Measurements from ENCODE around the gene CAB39L. TPM values are rescaled to one million over a fixed set of nuclear protein-coding genes. Genes with fewer than 3 reads are reported as not detected.

CAB39L gene
- total and polyA plus RNA-seq, 9 of the 15 experiments (the other 6 are each of a cell fraction or from before 2014, with no cell fraction given), result 1.1 to 4.2 (median 2.6) TPM

DNA sequence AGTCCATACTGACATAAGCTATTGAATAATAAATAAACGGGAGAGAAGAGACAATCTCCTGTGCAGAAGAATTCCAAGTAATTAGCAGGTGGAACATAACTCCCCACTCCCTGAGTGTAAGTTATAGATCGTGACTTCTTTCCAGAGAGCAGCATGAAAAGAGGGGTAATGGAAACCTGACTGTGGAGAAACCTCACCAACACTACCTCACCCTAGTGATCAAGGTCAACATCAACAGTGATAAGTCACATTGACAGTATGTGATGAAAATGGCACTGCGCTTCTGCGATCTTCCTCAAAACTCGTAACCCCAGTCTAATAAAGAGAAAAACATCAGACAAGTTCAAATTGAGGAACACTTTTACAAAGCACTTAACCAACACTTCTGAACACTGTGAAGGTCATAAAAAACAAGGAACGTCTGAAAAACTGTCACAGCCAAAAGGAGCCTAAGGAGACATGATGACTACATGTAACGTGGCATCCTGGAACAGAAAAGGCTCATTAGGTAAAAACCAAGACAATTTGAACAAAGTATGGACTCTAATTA is 19.8 kb downstream of the CAB39L start:
- no peaks in the 10 kb centered on the region for H4K20me1 ChIP-seq (replicated peaks; ENCODE audit: control insufficient read depth, insufficient read depth, low read length)
- FAIRE-seq (no peak), DNase-seq (ENCODE audit: extremely low read depth in 1 of 4, low spot score in 3 of 4) (no peak), ATAC-seq (no peak)
- H3K4me2 ChIP-seq (ENCODE audit: insufficient read depth, low read length), result no peak overlapping the region
- H3K27ac ChIP-seq (ENCODE audit: extremely low read depth, low read depth, low read length), result no peak overlapping the region
- no peaks in the 10 kb centered on the region for H3K36me3 ChIP-seq (ENCODE audit: control insufficient read depth, insufficient read depth, low read length)
- ChIA-PET CTCF (ENCODE audit: low intra/inter-chr PET ratio) (no interaction called here), POLR2A (no interaction called here)
- H3K9ac ChIP-seq (ENCODE audit: insufficient read depth in 1 of 2, low read depth in 2 of 2, low read length in 2 of 2), result no peak overlapping the region
- no peaks in the 10 kb centered on the region for H3K79me2 ChIP-seq (ENCODE audit: control insufficient read depth, insufficient read depth, low read length)
- H3K27me3 ChIP-seq (ENCODE audit: control insufficient read depth in 2 of 2, insufficient read depth in 2 of 2, low read length in 2 of 2), result no peaks in the 10 kb centered on the region
- H3K9me1 ChIP-seq (ENCODE audit: control insufficient read depth, insufficient read depth, low read length), result no peaks in the 10 kb centered on the region
- 50% methylated on average over 7 of the region's 7 CpGs for WGBS (ENCODE audit: insufficient coverage, low coverage, missing lambda C conversion rate)
- in situ Hi-C loops (cut with MboI), result loop anchor here (10.0 kb wide), 1 partner anchor 191 kb away; no protein-coding TSS in a partner anchor
- no peak overlapping the region for H3K4me3 ChIP-seq
- intact Hi-C loops (cut with micrococcal nuclease), result loop anchor here (5.0 kb wide), 1 partner anchor 122 kb away; no protein-coding TSS in a partner anchor
- H3K4me1 ChIP-seq (replicated peaks in 1 of 2; ENCODE audit: control insufficient read depth in 2 of 2, insufficient read depth in 2 of 2, low read length in 2 of 2), result no peaks in the 10 kb centered on the region
- no peak overlapping the region for H2AFZ ChIP-seq (ENCODE audit: low read depth, low read length)
- BruUV-seq (replicated peaks), result no TSS peak
- H3K9me3 ChIP-seq (replicated peaks; ENCODE audit: control insufficient read depth, insufficient read depth, low read depth, low read length), result no peaks in the 10 kb centered on the region
- TF ChIP-seq RUNX1 (IDR thresholded peaks at IDR 0.05; ENCODE audit: low read depth) (no peak), PHF21A (IDR thresholded peaks at IDR 0.05; ENCODE audit: borderline replicate concordance, low read depth) (no peak), ZNF445 (CRISPR knock-in tag; IDR thresholded peaks at IDR 0.05; ENCODE audit: low read depth) (no peak), KDM1A (IDR thresholded peaks at IDR 0.05) (no peak), ZNF316 (IDR thresholded peaks at IDR 0.05) (no peak), MBD2 (IDR thresholded peaks at IDR 0.05; ENCODE audit: borderline replicate concordance, low read depth) (no peak), ARHGAP35 (IDR thresholded peaks at IDR 0.05; ENCODE audit: partially characterized antibody) (no peak), RFX5 (IDR thresholded peaks at IDR 0.05; ENCODE audit: low read depth, low read length) (no peak), TCF7L2 (IDR thresholded peaks at IDR 0.05; ENCODE audit: low read depth, low read length) (no peak), E2F4 (CRISPR knock-in tag; IDR thresholded peaks at IDR 0.05; ENCODE audit: low read depth) (no peak), CSDE1 (IDR thresholded peaks at IDR 0.05) (no peak), PML (IDR thresholded peaks at IDR 0.05; ENCODE audit: low read length) (no peak), TCF7 (IDR thresholded peaks at IDR 0.05; ENCODE audit: borderline replicate concordance) (no peak)
- TF ChIP-seq, protein P1, sequence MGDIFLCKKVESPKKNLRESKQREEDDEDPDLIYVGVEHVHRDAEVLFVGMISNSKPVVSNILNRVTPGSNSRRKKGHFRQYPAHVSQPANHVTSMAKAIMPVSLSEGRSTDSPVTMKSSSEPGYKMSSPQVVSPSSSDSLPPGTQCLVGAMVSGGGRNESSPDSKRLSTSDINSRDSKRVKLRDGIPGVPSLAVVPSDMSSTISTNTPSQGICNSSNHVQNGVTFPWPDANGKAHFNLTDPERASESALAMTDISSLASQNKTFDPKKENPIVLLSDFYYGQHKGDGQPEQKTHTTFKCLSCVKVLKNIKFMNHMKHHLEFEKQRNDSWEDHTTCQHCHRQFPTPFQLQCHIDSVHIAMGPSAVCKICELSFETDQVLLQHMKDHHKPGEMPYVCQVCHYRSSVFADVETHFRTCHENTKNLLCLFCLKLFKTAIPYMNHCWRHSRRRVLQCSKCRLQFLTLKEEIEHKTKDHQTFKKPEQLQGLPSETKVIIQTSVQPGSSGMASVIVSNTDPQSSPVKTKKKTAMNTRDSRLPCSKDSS (IDR thresholded peaks at IDR 0.05; ENCODE audit: low read depth, partially characterized antibody), result no peak
- TF ChIP-seq, protein P2, sequence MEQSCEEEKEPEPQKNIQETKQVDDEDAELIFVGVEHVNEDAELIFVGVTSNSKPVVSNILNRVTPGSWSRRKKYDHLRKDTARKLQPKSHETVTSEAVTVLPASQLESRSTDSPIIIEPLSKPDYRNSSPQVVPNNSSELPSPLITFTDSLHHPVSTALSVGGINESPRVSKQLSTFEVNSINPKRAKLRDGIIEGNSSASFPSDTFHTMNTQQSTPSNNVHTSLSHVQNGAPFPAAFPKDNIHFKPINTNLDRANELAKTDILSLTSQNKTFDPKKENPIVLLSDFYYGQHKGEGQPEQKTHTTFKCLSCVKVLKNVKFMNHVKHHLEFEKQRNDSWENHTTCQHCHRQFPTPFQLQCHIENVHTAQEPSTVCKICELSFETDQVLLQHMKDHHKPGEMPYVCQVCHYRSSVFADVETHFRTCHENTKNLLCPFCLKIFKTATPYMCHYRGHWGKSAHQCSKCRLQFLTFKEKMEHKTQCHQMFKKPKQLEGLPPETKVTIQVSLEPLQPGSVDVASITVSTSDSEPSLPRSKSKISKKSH (CRISPR knock-in tag; IDR thresholded peaks at IDR 0.05), result no peak

All from K562 (cell line).